Kidney (tissue), 14 donors: ENCODE measurements around the gene KCTD19. TPM values are rescaled to one million over a fixed set of nuclear protein-coding genes. Genes with fewer than 3 reads are reported as not detected.

Source experiments
- DNase-seq, 5 donors: peaks; one replicate each; pipeline ENCODE4 v3.0.0-alpha.2; 2013 to 2020
- FAIRE-seq: peaks from 2 replicates; lab custom pipeline; 2012; peaks lifted over from hg19 to GRCh38; lab: Jason Lieb, UNC
- H3K27ac ChIP-seq, 2 donors: one replicate each; pipeline ENCODE4 v1.7.0; 2013; ENCODE audit warnings: low read depth in 2 of 2, low read length in 2 of 2, inconsistent platforms in 1 of 2
- H3K27me3 ChIP-seq: one replicate; pipeline ENCODE4 v1.7.1; 2013; ENCODE audit warnings: low read length, inconsistent platforms; ENCODE audit not compliant: control insufficient read depth, insufficient read depth
- H3K36me3 ChIP-seq, 3 donors: one replicate each; pipeline versions ENCODE4 v1.7.0 to v1.7.1; 2013; ENCODE audit warnings: low read length in 3 of 3, control low read depth in 1 of 3, inconsistent platforms in 1 of 3; ENCODE audit not compliant: insufficient read depth in 3 of 3, control insufficient read depth in 2 of 3
- H3K4me1 ChIP-seq, 3 donors: one replicate each; pipeline versions ENCODE4 v1.7.0 to v1.7.1; 2013; ENCODE audit warnings: low read length in 3 of 3, inconsistent platforms in 1 of 3, low read depth in 1 of 3; ENCODE audit not compliant: control insufficient read depth in 2 of 3, insufficient read depth in 2 of 3
- H3K4me3 ChIP-seq, 3 donors: one replicate each; pipeline versions ENCODE4 v1.7.0 to v1.8.1; 2013; ENCODE audit warnings: low read length in 3 of 3, control low read depth in 1 of 3, inconsistent platforms in 1 of 3
- H3K9ac ChIP-seq, 3 donors: one replicate each; pipeline versions ENCODE4 v1.7.0 to v1.7.1; 2013; ENCODE audit warnings: low read length in 3 of 3, control low read depth in 1 of 3, inconsistent platforms in 1 of 3
- H3K9me3 ChIP-seq, 3 donors: one replicate each; pipeline versions ENCODE4 v1.7.0 to v1.7.1; 2013; ENCODE audit warnings: low read length in 3 of 3, control low read depth in 1 of 3, inconsistent platforms in 1 of 3; ENCODE audit not compliant: control insufficient read depth in 2 of 3, insufficient read depth in 1 of 3
- CTCF ChIP-seq: IDR thresholded peaks from 3 replicates; pipeline ENCODE4 v1.5.1; 2012; ENCODE audit warnings: mild to moderate bottlenecking, moderate library complexity, borderline replicate concordance; ENCODE audit not compliant: insufficient read depth; ENCODE audit errors: extremely low read depth
- intact Hi-C: fragments of 100-400 bp; cut with DNase I; formaldehyde crosslinking; loops from one replicate; pipeline ENCODE4 v1.11.1; 2022
- polyA plus RNA-seq: library from polyadenylated mRNA; stranded (reverse); fragments of 350-450 nt; fragmentation: Illumina TruSeq; extraction: RNeasy Lipid Tissue Mini Kit (QIAGEN cat#74804); gene quantifications from one replicate; pipeline ENCODE4 v1.2.3, GENCODE V29; 2014; ENCODE audit warnings: low read depth, low replicate concordance; ENCODE audit not compliant: insufficient read depth
- total RNA-seq: library from RNA; stranded (reverse); fragmentation: NEBNext Ultra II Directional; extraction: Animal tissue kit (Norgen Biotek cat#: 25700); gene quantifications from one replicate; pipeline ENCODE4 v1.2.1, GENCODE V29; 2021
- donor health status: control.
- donor health status: control.
- donor health status: control.
- donor health status: control.
- donor health status: control.
- donor health status: DM: yes; HTN: yes; CAD: no.
- donor health status: Normal renal cell carcinoma (clear cell type).

The KCTD19 gene
- total and polyA plus RNA-seq, 2 donors from 2014 or later: 0.31 TPM; not detected in 1

DNA sequence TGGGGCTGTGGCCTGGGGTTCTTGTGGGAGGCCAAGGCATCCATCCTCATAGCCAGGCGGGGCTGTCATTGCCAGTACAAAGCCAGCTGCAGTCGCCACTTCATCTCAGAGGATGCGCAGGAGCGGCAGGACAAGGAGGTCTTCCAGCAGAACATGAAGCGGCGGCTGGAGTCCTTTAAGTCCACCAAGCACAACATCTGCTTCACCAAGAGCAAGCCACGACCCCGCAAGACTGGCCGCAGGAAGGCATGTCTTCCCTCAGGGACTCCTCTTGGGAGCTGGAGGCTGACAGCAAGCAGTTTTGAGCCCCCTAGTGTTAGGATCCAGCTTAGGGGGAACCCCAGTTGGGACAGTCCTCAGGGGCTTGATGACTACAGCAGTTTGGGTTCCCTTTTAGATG is 62.3 kb downstream of the KCTD19 start:
- H3K36me3 ChIP-seq: no peaks in the 10 kb centered on the region
- no peak overlapping the region for H3K9ac ChIP-seq
- no peaks in the 10 kb centered on the region for H3K27me3 ChIP-seq
- TF ChIP-seq CTCF: no peak
- no peaks in the 10 kb centered on the region for H3K9me3 ChIP-seq
- no peak overlapping the region for H3K4me3 ChIP-seq
- no peaks in the 10 kb centered on the region for H3K4me1 ChIP-seq
- intact Hi-C loops: no loop called here
- H3K27ac ChIP-seq: no peak overlapping the region
- FAIRE-seq (no peak), DNase-seq (peak in 1 of 5 donors; percentile 51)

GRCh38 chr16:67263201-67263600 is 63.3 kb downstream of the KCTD19 start:
- TF ChIP-seq CTCF: no peak
- intact Hi-C loops: no loop called here
- FAIRE-seq (no peak), DNase-seq (no peak)
- Histone ChIP-seq H3K27me3 (no peaks in the 10 kb centered on the region), H3K4me3 (no peak overlapping the region), H3K36me3 (no peaks in the 10 kb centered on the region), H3K9me3 (no peaks in the 10 kb centered on the region), H3K27ac (no peak overlapping the region), H3K4me1 (no peaks in the 10 kb centered on the region), H3K9ac (no peak overlapping the region)

- no peaks in the 10 kb centered on the region for H3K27me3 ChIP-seq
- H3K9ac ChIP-seq: no peak overlapping the region
- FAIRE-seq: no peak
- no peaks in the 10 kb centered on the region for H3K4me1 ChIP-seq
- no peak overlapping the region for H3K4me3 ChIP-seq
- DNase-seq: peak in 4 of 5 donors; percentile 51 to 72 (median 62)
- intact Hi-C loops: no loop called here
- no peaks in the 10 kb centered on the region for H3K9me3 ChIP-seq
- TF ChIP-seq CTCF: peak; percentile 55
- no peak overlapping the region for H3K27ac ChIP-seq
- no peaks in the 10 kb centered on the region for H3K36me3 ChIP-seq
These were observed 66.0 kb downstream of the KCTD19 start for GRCh38 chr16:67260426-67261063.
